Mucosa of descending colon (tissue), 3 donors: Measurements from ENCODE around the gene CDO1. TPM values are rescaled to one million over a fixed set of nuclear protein-coding genes. Genes with fewer than 3 reads are reported as not detected.
A peak's percentile ranks its signal among the peaks of the same experiment; 100 is the strongest.

Experiments
- ATAC-seq: fragments of 200-7000 bp; cut with Tn5 transposase; one replicate; pipeline ENCODE4 v1.9.1; 2020; ENCODE audit warnings: mild to moderate bottlenecking, moderate library complexity
- DNase-seq, 3 donors: peaks; one replicate each; pipeline ENCODE4 v3.0.0-alpha.2; 2020
- H3K36me3 ChIP-seq: fragments of 200-600 bp; one replicate; pipeline ENCODE4 v1.8.0; 2021; ENCODE audit warnings: low read depth, mild to moderate bottlenecking
- H3K4me1 ChIP-seq: fragments of 200-600 bp; one replicate; pipeline ENCODE4 v1.8.0; 2021; ENCODE audit warnings: low read depth, mild to moderate bottlenecking
- H3K4me3 ChIP-seq: fragments of 200-600 bp; one replicate; pipeline ENCODE4 v1.8.0; 2021; ENCODE audit warnings: mild to moderate bottlenecking
- H3K9me3 ChIP-seq: fragments of 200-600 bp; one replicate; pipeline ENCODE4 v1.8.0; 2021; ENCODE audit warnings: mild to moderate bottlenecking
- CTCF ChIP-seq: fragments of 200-600 bp; IDR thresholded peaks from one replicate; pipeline ENCODE4 v1.8.0; 2022; ENCODE audit warnings: antibody characterized with exemption, mild to moderate bottlenecking
- intact Hi-C, 2 donors: fragments of 100-400 bp; cut with DNase I in 1 of 2; cut with micrococcal nuclease in 1 of 2; formaldehyde crosslinking; loops; one replicate each; pipeline versions ENCODE4 v1.11.0 to v1.11.1; 2022; cut with DNase I, micrococcal nuclease
- total RNA-seq, 3 donors: library from RNA; stranded (reverse); fragmentation: NEBNext Ultra II Directional in 2 of 3; extraction: Animal tissue kit (Norgen Biotek cat#: 25700) in 2 of 3; gene quantifications; one replicate each; pipeline versions ENCODE4 v1.2.1 to v1.2.4, GENCODE V29; 2021 to 2023
- donor health status: DM: no; HTN: no; CAD: no; lungs with moderate emphysema.
- donor health status: DM: no; HTN: no; CAD: no.
- donor health status: DM: no; HTN: yes; CAD: no.

The CDO1 gene
- total RNA-seq, 3 donors from 2014 or later = 2.0 to 3.0 TPM; not detected in 1

- H3K4me3 ChIP-seq = no peak overlapping the region
- DNase-seq (no peak), ATAC-seq (no peak)
- peaks cover 19% of the 10 kb centered on the region for H3K4me1 ChIP-seq
- TF ChIP-seq CTCF = no peak
- intact Hi-C loops = loop anchor here in 1 of 2 donors (5.0 kb wide), 2 partner anchors 217 to 302 kb away; partner anchors contain the start of genes FEM1C and TMED7
- H3K9me3 ChIP-seq = no peaks in the 10 kb centered on the region
- no peaks in the 10 kb centered on the region for H3K36me3 ChIP-seq
These were observed 27.9 kb upstream of the CDO1 start for GRCh38 chr5:115844321-115844817.

- TF ChIP-seq CTCF = no peak
These were observed 27.1 kb upstream of the CDO1 start for GRCh38 chr5:115843444-115844130.

GRCh38 chr5:115842952-115843351, 26.5 kb upstream of the CDO1 start:
- DNase-seq (no peak), ATAC-seq (no peak)
- no peak for TF ChIP-seq CTCF
- H3K4me1 ChIP-seq = peaks cover 32% of the 10 kb centered on the region
- intact Hi-C loops = loop anchor here in 1 of 2 donors (5.0 kb wide), 2 partner anchors 216 to 301 kb away; partner anchors contain the start of genes FEM1C and TMED7
- no peaks in the 10 kb centered on the region for H3K9me3 ChIP-seq
- H3K36me3 ChIP-seq = no peaks in the 10 kb centered on the region
- no peak overlapping the region for H3K4me3 ChIP-seq

More at GRCh38 chr5:115843444-115844130, 27.1 kb upstream of the CDO1 start:
- Histone ChIP-seq H3K4me3 (no peak overlapping the region), H3K4me1 (peaks cover 26% of the 10 kb centered on the region), H3K9me3 (no peaks in the 10 kb centered on the region), H3K36me3 (no peaks in the 10 kb centered on the region)
- intact Hi-C loops = loop anchor here in 1 of 2 donors (5.0 kb wide), 2 partner anchors 216 to 301 kb away; partner anchors contain the start of genes FEM1C and TMED7
- ATAC-seq = no peak
- DNase-seq = no peak

GRCh38 chr5:115842089-115842935, 25.9 kb upstream of the CDO1 start:
- H3K4me1 ChIP-seq = peaks cover 32% of the 10 kb centered on the region

More at GRCh38 chr5:115842089-115842935, 25.9 kb upstream of the CDO1 start:
- ATAC-seq = peak; percentile 57
- peak overlapping the region; percentile 94 for H3K4me3 ChIP-seq
- DNase-seq = peak in 1 of 3 donors; percentile 31
- intact Hi-C loops = loop anchor here in 1 of 2 donors (5.0 kb wide), 2 partner anchors 215 to 300 kb away; partner anchors contain the start of genes FEM1C and TMED7
- no peak for TF ChIP-seq CTCF
- H3K36me3 ChIP-seq = no peaks in the 10 kb centered on the region
- H3K9me3 ChIP-seq = no peaks in the 10 kb centered on the region
